PC-3 (cell line): ENCODE data around the gene SYT6.

ENCODE experiments used
- EZH2 ChIP-seq: fragments of 300-600 bp; sonication (generic); IDR thresholded peaks from one replicate; pipeline ENCODE4 v1.6.1; 2017; ENCODE audit warnings: antibody characterized with exemption, mild to moderate bottlenecking, low read length; ENCODE audit not compliant: unreplicated experiment
- TF ChIP-seq, protein P1 (sequence below): fragments of 300-600 bp; sonication (generic); conservative IDR thresholded peaks from 2 replicates; pipeline ENCODE4 v1.5.1; 2017; ENCODE audit warnings: antibody characterized with exemption, low read depth, mild to moderate bottlenecking, low read length

DNA sequence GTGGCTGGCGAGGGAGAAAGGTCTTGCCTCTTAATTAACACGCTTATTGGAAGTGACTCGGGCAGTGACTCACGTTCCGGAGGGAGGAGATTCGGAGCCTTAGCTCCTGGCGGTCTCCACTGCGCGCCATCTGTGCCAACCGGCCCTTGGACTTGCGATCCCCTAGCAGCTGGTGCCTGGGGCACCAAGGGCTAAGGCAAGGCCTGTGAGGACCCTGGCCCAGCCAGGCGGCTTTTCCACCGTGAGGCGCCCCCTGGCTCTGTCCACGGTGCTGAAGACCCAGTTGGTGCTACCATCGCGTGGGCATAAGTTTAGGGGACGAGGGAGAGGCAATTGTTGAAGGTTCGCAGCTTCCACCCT is 1.3 kb upstream of the SYT6 start:
- TF ChIP-seq, protein P1, sequence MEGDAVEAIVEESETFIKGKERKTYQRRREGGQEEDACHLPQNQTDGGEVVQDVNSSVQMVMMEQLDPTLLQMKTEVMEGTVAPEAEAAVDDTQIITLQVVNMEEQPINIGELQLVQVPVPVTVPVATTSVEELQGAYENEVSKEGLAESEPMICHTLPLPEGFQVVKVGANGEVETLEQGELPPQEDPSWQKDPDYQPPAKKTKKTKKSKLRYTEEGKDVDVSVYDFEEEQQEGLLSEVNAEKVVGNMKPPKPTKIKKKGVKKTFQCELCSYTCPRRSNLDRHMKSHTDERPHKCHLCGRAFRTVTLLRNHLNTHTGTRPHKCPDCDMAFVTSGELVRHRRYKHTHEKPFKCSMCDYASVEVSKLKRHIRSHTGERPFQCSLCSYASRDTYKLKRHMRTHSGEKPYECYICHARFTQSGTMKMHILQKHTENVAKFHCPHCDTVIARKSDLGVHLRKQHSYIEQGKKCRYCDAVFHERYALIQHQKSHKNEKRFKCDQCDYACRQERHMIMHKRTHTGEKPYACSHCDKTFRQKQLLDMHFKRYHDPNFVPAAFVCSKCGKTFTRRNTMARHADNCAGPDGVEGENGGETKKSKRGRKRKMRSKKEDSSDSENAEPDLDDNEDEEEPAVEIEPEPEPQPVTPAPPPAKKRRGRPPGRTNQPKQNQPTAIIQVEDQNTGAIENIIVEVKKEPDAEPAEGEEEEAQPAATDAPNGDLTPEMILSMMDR: no peak
- TF ChIP-seq EZH2: no peak
